HCT116 (cell line): ENCODE data around the gene THRA. TPM values are rescaled to one million over a fixed set of nuclear protein-coding genes. Genes with fewer than 3 reads are reported as not detected.
A peak's percentile ranks its signal among the peaks of the same experiment; 100 is the strongest.

Experiments
- ATAC-seq: fragments of 200-7000 bp; cut with Tn5 transposase; 2 replicates; pipeline ENCODE4 v1.9.1; 2020; ENCODE audit warnings: mild to moderate bottlenecking, moderate library complexity
- BruUV-seq: library from RNA; stranded (reverse); fragments of 400-500 nt; replicated peaks from 2 replicates; lab custom pipeline; 2021; lab: Mats Ljungman, UMichigan
- CTCF ChIA-PET: fragments of 300-600 bp; sonication (Branson Sonifier 250); formaldehyde crosslinking; loops from one replicate; lab custom pipeline; 2021; ENCODE audit warnings: antibody characterized with exemption; lab: Charles Lee
- POLR2A ChIA-PET: fragments of 300-600, 350-600 bp; sonication (Branson Sonifier 250); formaldehyde crosslinking; loops from one replicate; lab custom pipeline; 2021; ENCODE audit warnings: antibody characterized with exemption; lab: Charles Lee
- RAD21 ChIA-PET, 2 experiments: fragments of 300-600 bp; sonication (Branson Sonifier 250); formaldehyde crosslinking; loops; one replicate each; lab custom pipeline; 2023; ENCODE audit warnings: low total read pairs in 2 of 2; ENCODE audit not compliant: uncharacterized antibody in 2 of 2, unreplicated experiment in 2 of 2, low non-redundant PET in 1 of 2; lab: Charles Lee
- DNase-seq: peaks from one replicate; pipeline ENCODE4 v3.0.0-alpha.2; 2010; ENCODE audit warnings: low read depth, low spot score
- H2AFZ ChIP-seq: fragments of 200-600 bp; shearing (Covaris generic), sonication (generic); 2 replicates; pipeline ENCODE4 v1.6.1; 2017; ENCODE audit warnings: low read depth, mixed run types, mixed read lengths, antibody characterized with exemption, low read length; ENCODE audit not compliant: poor library complexity, severe bottlenecking
- H3K27ac ChIP-seq: 2 replicates; pipeline ENCODE4 v1.5.1; 2012; ENCODE audit warnings: low read depth, low read length
- H3K27me3 ChIP-seq: fragments of 200-600 bp; sonication (generic); 2 replicates; pipeline ENCODE4 v1.6.1; 2016; ENCODE audit warnings: mixed run types, low read length, mixed read lengths; ENCODE audit not compliant: insufficient read depth
- H3K36me3 ChIP-seq, 2 experiments: fragments of 200-500 bp in 1 of 2; fragments of 200-600 bp in 1 of 2; sonication (Bioruptor generic) in 1 of 2; sonication (generic) in 1 of 2; 2 replicates each; pipeline versions ENCODE4 v1.5.1 to v1.6.1; 2014 to 2016; ENCODE audit warnings: low read length in 2 of 2, inconsistent platforms in 1 of 2, mixed read lengths in 1 of 2, mixed run types in 1 of 2; ENCODE audit not compliant: insufficient read depth in 2 of 2, control insufficient read depth in 1 of 2
- H3K4me1 ChIP-seq, 2 experiments: fragments of 200-600 bp in 1 of 2; sonication (generic) in 1 of 2; 2 replicates each; pipeline versions ENCODE4 v1.5.1 to v1.6.1; 2012 to 2017; ENCODE audit warnings: low read length in 2 of 2, inconsistent platforms in 1 of 2, mild to moderate bottlenecking in 1 of 2, mixed read lengths in 1 of 2, mixed run types in 1 of 2, moderate library complexity in 1 of 2; ENCODE audit not compliant: insufficient read depth in 2 of 2, control insufficient read depth in 1 of 2
- H3K4me2 ChIP-seq: fragments of 200-600 bp; sonication (generic); 2 replicates; pipeline ENCODE4 v1.6.1; 2017; ENCODE audit warnings: mixed run types, low read length, mixed read lengths
- H3K4me3 ChIP-seq, 2 experiments: fragments of 200-600 bp in 1 of 2; sonication (generic) in 1 of 2; replicated peaks in 1 of 2; 2 replicates each; pipeline ENCODE4 v1.5.1; 2011 to 2016; ENCODE audit warnings: low read length in 2 of 2, control low read depth in 1 of 2, low read depth in 1 of 2, mild to moderate bottlenecking in 1 of 2, mixed read lengths in 1 of 2, mixed run types in 1 of 2
- H3K79me2 ChIP-seq: fragments of 200-600 bp; sonication (generic); 2 replicates; pipeline ENCODE4 v1.6.1; 2017; ENCODE audit warnings: mild to moderate bottlenecking, mixed run types, low read length, moderate library complexity, mixed read lengths; ENCODE audit not compliant: insufficient read depth
- H3K9ac ChIP-seq: fragments of 200-600 bp; sonication (generic); 2 replicates; pipeline ENCODE4 v1.6.1; 2016; ENCODE audit warnings: low read length, mixed read lengths
- H3K9me2 ChIP-seq: fragments of 200-600 bp; sonication (generic), shearing (Covaris generic); 2 replicates; pipeline ENCODE4 v1.6.1; 2017; ENCODE audit warnings: mixed run types, mild to moderate bottlenecking, moderate library complexity; ENCODE audit not compliant: insufficient read depth
- H3K9me3 ChIP-seq, 2 experiments: fragments of 200-500 bp in 1 of 2; fragments of 200-600 bp in 1 of 2; sonication (Bioruptor generic) in 1 of 2; sonication (generic) in 1 of 2; 2 replicates each; pipeline ENCODE4 v1.6.1; 2014 to 2017; ENCODE audit warnings: low read length in 2 of 2, mixed read lengths in 2 of 2, inconsistent platforms in 1 of 2, low read depth in 1 of 2, mild to moderate bottlenecking in 1 of 2, mixed run types in 1 of 2, moderate library complexity in 1 of 2; ENCODE audit not compliant: control insufficient read depth in 1 of 2, insufficient read depth in 1 of 2
- H4K20me1 ChIP-seq: fragments of 200-600 bp; sonication (generic), shearing (Covaris generic); 2 replicates; pipeline ENCODE4 v1.6.1; 2017; ENCODE audit warnings: mixed run types, mild to moderate bottlenecking, moderate library complexity; ENCODE audit not compliant: insufficient read depth
- ATF3 ChIP-seq: IDR thresholded peaks from 2 replicates; pipeline ENCODE4 v1.6.1; 2012
- CBX3 ChIP-seq: IDR thresholded peaks from 2 replicates; pipeline ENCODE4 v1.6.1; 2012; ENCODE audit warnings: low read depth
- CEBPB ChIP-seq: IDR thresholded peaks from 2 replicates; pipeline ENCODE4 v1.6.1; 2012; ENCODE audit warnings: low read depth
- EZH2 ChIP-seq: fragments of 200-600 bp; sonication (generic); IDR thresholded peaks from 2 replicates; pipeline ENCODE4 v1.6.1; 2017; ENCODE audit warnings: antibody characterized with exemption, mixed run types
- EZH2phosphoT487 ChIP-seq: fragments of 200-600 bp; IDR thresholded peaks from 2 replicates; pipeline ENCODE4 v1.6.1; 2018; ENCODE audit warnings: antibody characterized with exemption, borderline replicate concordance
- JUND ChIP-seq: IDR thresholded peaks from 2 replicates; pipeline ENCODE4 v1.6.1; 2012
- POLR2A ChIP-seq: IDR thresholded peaks from 2 replicates; pipeline ENCODE4 v1.7.0; 2011; ENCODE audit warnings: borderline replicate concordance; ENCODE audit not compliant: insufficient read depth, insufficient read length; ENCODE audit errors: extremely low read depth
- REST ChIP-seq: IDR thresholded peaks from 2 replicates; pipeline ENCODE4 v1.6.1; 2012; ENCODE audit warnings: low read depth
- SP1 ChIP-seq: IDR thresholded peaks from 2 replicates; pipeline ENCODE4 v1.6.1; 2012; ENCODE audit warnings: low read depth
- SRF ChIP-seq: IDR thresholded peaks from 2 replicates; pipeline ENCODE4 v1.6.1; 2012; ENCODE audit warnings: low read depth
- TCF7L2 ChIP-seq: IDR thresholded peaks from 2 replicates; pipeline ENCODE4 v1.7.0; 2011; ENCODE audit warnings: borderline replicate concordance, inconsistent platforms; ENCODE audit not compliant: insufficient read depth, insufficient read length; ENCODE audit errors: extremely low read depth
- YY1 ChIP-seq: IDR thresholded peaks from 2 replicates; pipeline ENCODE4 v1.6.1; 2011; ENCODE audit warnings: low read length, low read depth, moderate library complexity, mild to moderate bottlenecking; ENCODE audit not compliant: insufficient replicate concordance; ENCODE audit errors: extremely low read depth
- intact Hi-C: fragments of 100-400 bp; cut with micrococcal nuclease; formaldehyde crosslinking; loops from 2 replicates; pipeline ENCODE4 v1.10.0; 2022
- total RNA-seq: library from RNA; stranded (reverse); gene quantifications from one replicate; pipeline ENCODE4 v1.2.1, GENCODE V29; 2021; ENCODE audit not compliant: unreplicated experiment

The THRA gene
- total RNA-seq, 1 experiment from 2014 or later: 23.3 TPM

GRCh38 chr17:40101367-40102210 is 38.8 kb downstream of the THRA start:
- Histone ChIP-seq H3K36me3 (peaks cover 5 to 17% of the 10 kb centered on the region in 2 experiments; a peak in 2 of 4 replicates), H3K4me2 (peak overlapping the region; percentile 94), H3K27ac (peak overlapping the region; percentile 96), H3K4me1 (peaks cover 40 to 83% of the 10 kb centered on the region in 2 experiments), H3K9ac (peak overlapping the region; percentile 97), H3K27me3 (no peaks in the 10 kb centered on the region), H3K9me2 (no peaks in the 10 kb centered on the region), H3K9me3 (no peaks in the 10 kb centered on the region), H3K79me2 (peaks cover 33% of the 10 kb centered on the region), H4K20me1 (no peaks in the 10 kb centered on the region), H3K4me3 (peak overlapping the region; percentile 76 to 86), H2AFZ (no peak overlapping the region)
- intact Hi-C loops: no loop called here
- ChIA-PET RAD21 (interaction anchor here in 1 of 2 experiments (0.7 to 1.3 kb wide), 2 partner anchors 10 to 67 kb away, joined by 3 read pairs; no protein-coding TSS in a partner anchor), CTCF (interaction anchor here (1.1 to 4.5 kb wide), 3 partner anchors 10 to 88 kb away, joined by 4 to 69 read pairs (median 8); no protein-coding TSS in a partner anchor), POLR2A (interaction anchor here (0.8 to 7.6 kb wide), 8 partner anchors 9 to 143 kb away, joined by 3 to 160 read pairs (median 4); partner anchors contain the start of gene MED24)
- no TSS peak for BruUV-seq
- no peak for DNase-seq
- TF ChIP-seq SP1 (no peak), EZH2phosphoT487 (no peak), CBX3 (peak; percentile 78), EZH2 (no peak), JUND (no peak)
- ATAC-seq: no peak

GRCh38 chr17:40103071-40103661 is 40.4 kb downstream of the THRA start:
- no peak overlapping the region for H2AFZ ChIP-seq
- CTCF ChIA-PET: interaction anchor here (1.1 to 1.8 kb wide), 2 partner anchors 9 to 76 kb away, joined by 3 to 16 read pairs; no protein-coding TSS in a partner anchor
- H3K27ac ChIP-seq: no peak overlapping the region; the same call in 1 of the 2 replicates
- H3K9ac ChIP-seq: peak overlapping the region; percentile 36
- peaks cover 0 to 1% of the 10 kb centered on the region in 2 experiments; a peak in 1 of 4 replicates for H3K36me3 ChIP-seq
- H4K20me1 ChIP-seq: no peaks in the 10 kb centered on the region
- RAD21 ChIA-PET: interaction anchor here (0.7 to 1.2 kb wide), 2 partner anchors 10 to 90 kb away, joined by 3 to 4 read pairs; no protein-coding TSS in a partner anchor
- H3K4me3 ChIP-seq: no peak overlapping the region
- POLR2A ChIA-PET: interaction anchor here (0.7 to 7.6 kb wide), 3 partner anchors 7 to 37 kb away, joined by 3 to 160 read pairs (median 3); partner anchors contain the start of gene CASC3
- ATAC-seq (no peak), DNase-seq (no peak)
- intact Hi-C loops: no loop called here
- peaks cover 18% of the 10 kb centered on the region for H3K79me2 ChIP-seq
- no TSS peak for BruUV-seq
- no peaks in the 10 kb centered on the region for H3K9me2 ChIP-seq
- no peaks in the 10 kb centered on the region for H3K9me3 ChIP-seq
- peaks cover 41 to 85% of the 10 kb centered on the region in 2 experiments for H3K4me1 ChIP-seq
- H3K4me2 ChIP-seq: peak overlapping the region; percentile 45
- H3K27me3 ChIP-seq: no peaks in the 10 kb centered on the region
- no peak for TF ChIP-seq YY1
- no peak for TF ChIP-seq CBX3
- no peak for TF ChIP-seq SRF
- TF ChIP-seq ATF3: no peak
- no peak for TF ChIP-seq POLR2A
- TF ChIP-seq CEBPB: no peak
- no peak for TF ChIP-seq TCF7L2
- no peak for TF ChIP-seq REST
